HG03025 (cell line): ENCODE measurements around the gene PCCA.
"Not testable (repeated sequence)": the region's sequence is repeated elsewhere in the genome, so short reads cannot be mapped to it uniquely, and the experiment has no call there.

ENCODE experiments used
- ATAC-seq: cut with Tn5 transposase; IDR thresholded peaks from one replicate; pipeline ENCODE4 v1.9.1; 2021; ENCODE audit warnings: mild to moderate bottlenecking, moderate library complexity; ENCODE audit not compliant: unreplicated experiment, low FRiP score

PCCA gene

GRCh38 chr13:100515410-100515800 lies 426.5 kb downstream of the PCCA start:
- no peak for ATAC-seq

GRCh38 chr13:100517135-100517534 lies 428.2 kb downstream of the PCCA start:
- no peak for ATAC-seq

GRCh38 chr13:100517728-100518127 lies 428.8 kb downstream of the PCCA start:
- no peak for ATAC-seq

- no peak for ATAC-seq
Observed at GRCh38 chr13:100518394-100519062, 429.6 kb downstream of the PCCA start.

GRCh38 chr13:100519626-100520025 lies 430.7 kb downstream of the PCCA start:
- ATAC-seq: no peak

- ATAC-seq: no peak
Observed at GRCh38 chr13:100520936-100521850, 432.3 kb downstream of the PCCA start.

- ATAC-seq: no peak
Observed at GRCh38 chr13:100521851-100522617, 433.1 kb downstream of the PCCA start.

- ATAC-seq: no peak
Observed at GRCh38 chr13:100522618-100523309, 433.9 kb downstream of the PCCA start.

- ATAC-seq: no peak
Observed at GRCh38 chr13:100523411-100523810, 434.5 kb downstream of the PCCA start.

GRCh38 chr13:100523981-100524386 lies 435.1 kb downstream of the PCCA start:
- ATAC-seq: no peak

GRCh38 chr13:100524688-100525087 lies 435.8 kb downstream of the PCCA start:
- ATAC-seq: not testable (repeated sequence)

- no peak for ATAC-seq
Observed at GRCh38 chr13:100525453-100526317, 436.8 kb downstream of the PCCA start.

GRCh38 chr13:100526318-100527000 lies 437.6 kb downstream of the PCCA start:
- ATAC-seq: no peak

- no peak for ATAC-seq
Observed at GRCh38 chr13:100527644-100528043, 438.8 kb downstream of the PCCA start.

- ATAC-seq: no peak
Observed at GRCh38 chr13:100528353-100528752, 439.5 kb downstream of the PCCA start.

- ATAC-seq: no peak
Observed at GRCh38 chr13:100528820-100529219, 439.9 kb downstream of the PCCA start.

- no peak for ATAC-seq
Observed at GRCh38 chr13:100529666-100530377, 440.9 kb downstream of the PCCA start.

GRCh38 chr13:100530671-100531213 lies 441.8 kb downstream of the PCCA start:
- no peak for ATAC-seq
